HG02981 (cell line): ENCODE data around the gene GMEB2.
"Not testable (repeated sequence)": the region's sequence is repeated elsewhere in the genome, so short reads cannot be mapped to it uniquely, and the experiment has no call there.

Experiments used
- ATAC-seq: cut with Tn5 transposase; IDR thresholded peaks from one replicate; pipeline ENCODE4 v1.9.1; 2021; ENCODE audit warnings: mild to moderate bottlenecking, moderate library complexity; ENCODE audit not compliant: unreplicated experiment

Gene GMEB2

GRCh38 chr20:63657937-63658748 is 31.2 kb upstream of the GMEB2 start, which contains the start of gene RTEL1:
Gene RTEL1 (plus strand): TSS chr20:63658312. CDS start chr20:63659403, 1,091 bp downstream.
- ATAC-seq = peak; percentile 81

- peak; percentile 2 for ATAC-seq
Measured at GRCh38 chr20:63657260-63657936, 30.5 kb upstream of the GMEB2 start.

GRCh38 chr20:63656451-63656850 is 29.6 kb upstream of the GMEB2 start:
- no peak for ATAC-seq

- no peak for ATAC-seq
Measured at GRCh38 chr20:63655249-63655648, 28.3 kb upstream of the GMEB2 start.

- no peak for ATAC-seq
Measured at GRCh38 chr20:63653974-63654668, 27.2 kb upstream of the GMEB2 start.

- no peak for ATAC-seq
Measured at GRCh38 chr20:63653041-63653973, 26.4 kb upstream of the GMEB2 start, which contains the start of gene STMN3. Gene STMN3 (minus strand): TSS chr20:63653424. CDS start chr20:63653345, 79 bp downstream.

GRCh38 chr20:63652192-63652980 is 25.5 kb upstream of the GMEB2 start:
- ATAC-seq = no peak

- ATAC-seq = no peak
Measured at GRCh38 chr20:63651942-63652191, 25.0 kb upstream of the GMEB2 start.

GRCh38 chr20:63650486-63650885 is 23.6 kb upstream of the GMEB2 start:
- ATAC-seq = not testable (repeated sequence)

GRCh38 chr20:63648895-63649589 is 22.1 kb upstream of the GMEB2 start:
- no peak for ATAC-seq

GRCh38 chr20:63648190-63648589 is 21.3 kb upstream of the GMEB2 start:
- ATAC-seq = no peak

- no peak for ATAC-seq
Measured at GRCh38 chr20:63645218-63645617, 18.3 kb upstream of the GMEB2 start.

- ATAC-seq = no peak
Measured at GRCh38 chr20:63643946-63644345, 17.0 kb upstream of the GMEB2 start.

GRCh38 chr20:63643499-63643898 is 16.6 kb upstream of the GMEB2 start:
- no peak for ATAC-seq

GRCh38 chr20:63642527-63643247 is 15.8 kb upstream of the GMEB2 start:
- no peak for ATAC-seq

- ATAC-seq = peak; percentile 74
Measured at GRCh38 chr20:63641792-63642523, 15.1 kb upstream of the GMEB2 start.

GRCh38 chr20:63641146-63641791 is 14.4 kb upstream of the GMEB2 start:
- peak; percentile 15 for ATAC-seq
